COR-L47 (cell line): ENCODE measurements around the gene CADM4.
"Not testable (repeated sequence)": the region's sequence is repeated elsewhere in the genome, so short reads cannot be mapped to it uniquely, and the experiment has no call there.

Source experiments
- DNase-seq: peaks from one replicate; lab custom pipeline; 2025; lab: John Stamatoyannopoulos, UW

CADM4 gene, protein sequence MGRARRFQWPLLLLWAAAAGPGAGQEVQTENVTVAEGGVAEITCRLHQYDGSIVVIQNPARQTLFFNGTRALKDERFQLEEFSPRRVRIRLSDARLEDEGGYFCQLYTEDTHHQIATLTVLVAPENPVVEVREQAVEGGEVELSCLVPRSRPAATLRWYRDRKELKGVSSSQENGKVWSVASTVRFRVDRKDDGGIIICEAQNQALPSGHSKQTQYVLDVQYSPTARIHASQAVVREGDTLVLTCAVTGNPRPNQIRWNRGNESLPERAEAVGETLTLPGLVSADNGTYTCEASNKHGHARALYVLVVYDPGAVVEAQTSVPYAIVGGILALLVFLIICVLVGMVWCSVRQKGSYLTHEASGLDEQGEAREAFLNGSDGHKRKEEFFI

GRCh38 chr19:43639519-43640423 lies at the start of gene CADM4:
CADM4 (minus strand) TSS chr19:43639850; CDS start chr19:43639790, 60 bp downstream.
- DNase-seq = peak; percentile 46

DNA sequence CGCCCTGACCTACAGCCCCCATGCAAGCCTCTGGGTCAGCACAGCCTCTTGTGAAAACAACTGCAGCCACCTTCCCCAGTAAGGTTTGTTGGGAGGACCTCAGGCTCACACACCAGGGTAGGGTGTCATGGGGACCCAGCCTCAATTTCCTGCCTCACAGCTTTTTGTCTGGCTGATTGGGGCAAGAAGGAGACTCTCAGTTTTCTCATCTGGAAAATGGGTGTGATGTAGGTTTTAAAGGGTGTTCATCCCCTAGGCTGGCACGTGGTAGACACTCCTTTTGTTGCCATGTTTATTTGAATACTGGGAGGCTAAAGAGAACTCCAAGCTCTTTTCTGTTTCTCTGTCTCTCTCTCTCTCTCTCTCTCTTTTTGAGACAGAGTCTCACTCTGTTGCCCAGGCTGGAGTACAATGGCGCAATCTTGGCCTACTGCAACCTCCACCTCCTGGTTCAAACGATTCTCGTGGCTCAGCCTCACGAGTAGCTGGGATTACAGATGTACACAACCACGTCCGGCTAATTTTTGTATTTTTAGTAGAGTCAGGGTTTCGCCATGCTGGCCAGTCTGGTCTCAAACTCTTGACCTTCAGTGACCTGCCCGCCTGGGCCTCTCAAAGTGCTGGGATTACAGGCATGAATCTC lies 48.5 kb upstream of the CADM4 start:
- no peak for DNase-seq

- DNase-seq = no peak
These were observed 48.0 kb upstream of the CADM4 start for GRCh38 chr19:43687660-43687997.

- DNase-seq = no peak
These were observed 44.7 kb upstream of the CADM4 start for GRCh38 chr19:43684326-43684725.

DNA sequence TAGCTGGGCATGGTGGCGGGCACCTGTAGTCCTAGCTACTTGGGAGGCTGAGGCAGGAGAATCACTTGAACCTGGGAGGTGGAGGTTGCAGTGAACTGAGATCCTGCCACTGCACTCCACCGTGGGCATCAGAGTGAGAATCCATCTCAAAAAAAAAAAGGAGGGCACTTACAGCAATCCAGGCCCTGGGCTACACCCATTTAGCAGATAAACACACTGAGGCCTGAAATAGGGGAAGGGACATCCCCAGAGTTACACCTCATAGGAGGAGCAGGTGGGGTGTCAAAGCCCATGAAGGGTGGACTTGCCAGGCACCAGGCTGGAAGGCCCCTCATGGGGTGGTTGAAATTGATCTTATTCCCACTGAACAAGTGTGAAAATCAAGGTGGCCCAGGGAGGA lies 44.3 kb upstream of the CADM4 start:
- DNase-seq = no peak

- DNase-seq = no peak
These were observed 43.4 kb upstream of the CADM4 start for GRCh38 chr19:43682824-43683661.

DNA sequence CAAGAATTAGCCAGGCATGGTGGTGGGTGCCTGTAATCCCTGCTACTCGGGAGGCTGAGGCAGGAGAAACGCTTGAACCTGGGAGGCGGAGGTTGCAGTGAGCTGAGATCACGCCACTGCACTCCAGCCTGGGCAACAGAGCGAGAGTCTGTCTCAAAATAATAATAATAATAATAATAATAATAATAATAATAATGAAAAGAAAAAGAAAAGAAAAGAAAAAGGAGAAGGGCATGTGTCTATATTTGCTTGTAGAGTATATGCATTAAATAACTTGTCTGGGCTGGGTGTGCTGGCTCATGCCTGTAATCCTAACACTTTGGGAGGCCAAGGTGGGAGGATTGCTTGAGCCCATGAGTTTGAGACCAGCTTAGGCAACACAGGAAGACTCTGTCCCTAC lies 42.6 kb upstream of the CADM4 start:
- not testable (repeated sequence) for DNase-seq

DNA sequence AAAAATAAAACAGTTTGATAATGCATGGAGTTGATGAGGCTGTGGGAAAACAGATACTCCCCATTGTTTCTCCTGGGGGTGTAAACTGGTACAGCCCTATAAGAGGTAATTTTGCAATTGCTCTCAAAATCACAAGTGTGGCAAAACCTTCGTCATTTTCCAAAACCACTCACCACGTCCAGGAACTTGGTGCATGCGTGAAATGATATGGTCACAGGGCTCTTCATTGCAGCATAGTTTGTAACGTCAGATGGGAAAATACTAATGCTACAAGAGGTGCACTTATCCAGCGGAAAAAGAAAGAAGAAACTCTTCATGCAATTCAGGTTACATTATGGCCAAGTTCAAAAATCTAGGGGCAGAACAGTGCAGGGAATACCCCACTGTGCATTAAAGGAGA lies 42.2 kb upstream of the CADM4 start:
- DNase-seq = no peak

- DNase-seq = no peak
These were observed 39.0 kb upstream of the CADM4 start for GRCh38 chr19:43678512-43679261.

DNA sequence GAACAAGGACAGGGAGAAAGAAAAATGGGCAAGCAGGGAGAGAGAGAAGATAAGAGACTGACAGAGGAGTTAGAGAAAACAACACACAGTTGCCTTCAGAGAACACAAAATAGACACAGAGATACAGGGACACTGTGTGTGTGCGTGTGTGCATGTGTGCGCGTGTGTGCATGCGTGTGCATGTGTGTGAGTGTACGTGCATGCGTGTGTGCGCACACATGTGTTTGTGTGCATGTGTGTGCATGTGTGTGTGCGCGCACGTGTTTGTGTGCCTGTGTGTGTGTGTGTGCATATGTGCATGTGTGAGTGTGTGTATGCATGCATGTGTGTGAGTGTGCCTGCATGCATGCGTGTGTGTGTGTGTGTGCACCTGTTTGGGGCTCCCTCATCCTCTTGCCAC lies 36.3 kb upstream of the CADM4 start:
- no peak for DNase-seq

- DNase-seq = no peak
These were observed 35.7 kb upstream of the CADM4 start for GRCh38 chr19:43675269-43675879.

- DNase-seq = no peak
These were observed 34.9 kb upstream of the CADM4 start for GRCh38 chr19:43674596-43674995.

GRCh38 chr19:43674183-43674582 lies 34.5 kb upstream of the CADM4 start:
- no peak for DNase-seq

- no peak for DNase-seq
These were observed 34.0 kb upstream of the CADM4 start for GRCh38 chr19:43673637-43674036.

- no peak for DNase-seq
These were observed 32.5 kb upstream of the CADM4 start for GRCh38 chr19:43672061-43672679.

DNA sequence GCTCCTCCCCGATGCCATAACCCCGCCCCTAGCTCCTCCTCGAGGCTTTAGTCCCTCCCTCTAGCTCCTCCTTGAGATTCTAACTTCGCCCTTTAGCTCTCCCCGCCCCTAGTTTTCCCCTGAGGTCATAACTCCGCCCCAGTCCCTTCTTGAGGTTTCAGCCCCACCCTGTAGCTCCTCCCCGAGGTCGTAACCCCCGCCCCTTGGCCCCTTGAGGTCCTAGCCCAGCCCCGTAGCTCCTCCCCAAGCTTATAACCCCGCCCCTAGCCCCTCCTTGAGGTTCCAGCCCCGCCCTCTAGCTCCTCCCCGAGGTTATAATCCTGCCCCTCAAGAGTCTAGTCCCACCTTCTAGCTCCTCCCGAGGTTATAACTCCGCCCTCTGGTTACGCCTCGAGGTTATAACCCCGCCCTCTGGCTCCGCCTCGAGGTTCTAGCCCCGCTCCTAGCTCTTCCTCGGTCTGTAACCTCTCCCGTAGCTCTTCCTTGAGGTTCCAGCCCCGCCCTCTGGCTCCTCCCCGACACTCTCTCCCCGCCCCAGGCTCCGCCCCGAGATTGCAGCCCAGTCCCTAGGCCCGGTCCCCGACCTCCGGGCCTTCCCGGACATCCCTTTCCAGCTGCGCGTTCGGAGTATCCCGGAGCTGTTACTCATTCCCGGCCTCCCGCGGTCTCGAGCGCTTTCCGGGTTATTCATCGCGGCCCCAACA lies 28.9 kb upstream of the CADM4 start:
- DNase-seq = peak; percentile 76

DNA sequence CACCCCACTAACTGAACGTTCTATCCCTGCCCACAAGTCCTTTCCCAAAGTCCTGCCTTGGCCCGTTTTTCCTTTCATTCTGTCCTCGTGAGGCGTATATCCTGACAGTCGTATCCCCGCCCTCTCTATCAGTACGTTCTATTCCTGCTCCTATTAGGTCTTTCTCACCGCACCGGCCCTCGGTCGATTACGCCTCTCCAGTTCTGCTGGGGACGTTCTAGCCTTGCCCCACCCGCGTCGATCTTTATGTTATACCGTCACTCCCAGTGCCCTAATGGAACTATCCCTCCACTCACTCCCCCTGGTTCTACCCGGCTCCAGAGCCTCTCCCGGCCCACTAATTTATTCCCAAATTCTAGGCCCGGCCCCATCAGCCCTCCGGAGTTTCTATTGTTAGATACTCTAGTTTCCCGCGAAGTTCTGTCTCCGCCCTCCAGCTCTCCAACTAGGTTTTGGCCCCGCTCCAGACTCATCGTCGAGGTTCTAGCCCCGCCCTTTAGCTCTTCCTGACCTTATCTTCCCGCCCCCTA lies 28.3 kb upstream of the CADM4 start:
- DNase-seq = no peak

GRCh38 chr19:43667126-43667875 lies 27.7 kb upstream of the CADM4 start:
- no peak for DNase-seq

GRCh38 chr19:43664018-43664417 lies 24.4 kb upstream of the CADM4 start:
- no peak for DNase-seq
